ENCODE results near the gene SPAG7. TPM values are rescaled to one million over a fixed set of nuclear protein-coding genes. Genes with fewer than 3 reads are reported as not detected.

Gene SPAG7
- total RNA-seq (2014; rRNA removed; shearing (Covaris generic)): 56.0 and 57.1 TPM in 2 replicates
- polyA plus RNA-seq (2014; cell fraction: nucleus; rRNA removed): 50.5 and 56.5 TPM in 2 replicates

GRCh38 chr17:4967539-4968485 lies at the start of gene SPAG7:
Gene SPAG7 (minus strand): TSS chr17:4967817. CDS start chr17:4967804, 13 bp downstream.
- peak; percentile 94 for DNase-seq (ENCODE audit: extremely low read depth, low read depth)

- no peak for DNase-seq (ENCODE audit: extremely low read depth, low read depth)
Observed at GRCh38 chr17:5014357-5014756, 46.7 kb upstream of the SPAG7 start.

DNA sequence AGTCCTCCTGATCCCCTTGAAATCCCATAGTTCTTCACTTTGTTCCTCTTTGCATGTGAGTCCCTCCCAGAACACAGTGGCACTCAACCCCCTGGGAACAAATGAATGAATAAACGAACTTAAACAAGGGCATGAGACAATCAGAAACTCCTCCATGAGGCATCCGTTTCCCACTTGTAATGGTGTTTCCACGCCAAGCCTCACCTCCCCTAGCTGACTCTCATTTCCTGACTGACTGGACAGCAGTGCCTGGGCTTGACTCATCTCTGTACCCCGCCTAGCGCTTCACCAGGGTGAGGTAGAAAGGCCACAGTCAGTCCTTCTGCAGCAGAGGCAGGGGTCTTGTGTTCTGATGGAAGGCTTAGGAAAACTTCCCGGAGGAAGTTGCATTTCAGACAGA lies 44.3 kb upstream of the SPAG7 start:
- no peak for DNase-seq (ENCODE audit: extremely low read depth, low read depth)

DNA sequence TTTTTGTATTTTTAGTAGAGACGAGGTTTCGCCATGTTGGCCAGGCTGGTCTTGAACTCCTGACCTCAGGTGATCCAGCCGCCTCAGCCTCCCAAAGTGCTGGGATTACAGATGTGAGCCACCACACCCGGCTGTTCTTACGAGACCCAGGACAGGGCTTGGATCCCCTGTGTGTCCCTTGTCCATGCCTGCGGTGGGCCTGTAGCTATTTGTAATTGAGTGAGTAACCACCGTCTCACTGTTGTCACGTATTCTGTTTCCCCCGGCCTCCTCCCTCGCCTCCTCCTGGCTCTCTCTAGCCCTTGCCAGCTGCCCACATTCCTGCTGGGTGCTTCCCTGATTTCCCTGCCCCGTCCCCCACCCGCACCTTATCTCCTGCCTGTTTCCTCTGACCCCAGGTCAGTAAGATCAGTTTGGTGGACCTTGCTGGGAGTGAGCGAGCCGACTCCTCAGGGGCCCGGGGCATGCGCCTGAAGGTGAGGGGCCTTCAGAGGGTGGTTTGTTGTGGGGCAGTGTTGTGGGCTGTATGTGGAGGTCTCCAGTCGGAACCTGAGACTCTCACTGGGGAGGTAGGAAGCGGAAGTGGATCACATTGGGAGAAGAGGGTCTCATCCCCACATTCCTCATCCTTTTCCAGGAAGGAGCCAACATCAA lies 35.7 kb upstream of the SPAG7 start:
- no peak for DNase-seq (ENCODE audit: extremely low read depth, low read depth)

- DNase-seq (ENCODE audit: extremely low read depth, low read depth): no peak
Observed at GRCh38 chr17:5002121-5002788, 34.6 kb upstream of the SPAG7 start.

GRCh38 chr17:5000237-5000639 lies 32.6 kb upstream of the SPAG7 start:
- DNase-seq (ENCODE audit: extremely low read depth, low read depth): no peak

DNA sequence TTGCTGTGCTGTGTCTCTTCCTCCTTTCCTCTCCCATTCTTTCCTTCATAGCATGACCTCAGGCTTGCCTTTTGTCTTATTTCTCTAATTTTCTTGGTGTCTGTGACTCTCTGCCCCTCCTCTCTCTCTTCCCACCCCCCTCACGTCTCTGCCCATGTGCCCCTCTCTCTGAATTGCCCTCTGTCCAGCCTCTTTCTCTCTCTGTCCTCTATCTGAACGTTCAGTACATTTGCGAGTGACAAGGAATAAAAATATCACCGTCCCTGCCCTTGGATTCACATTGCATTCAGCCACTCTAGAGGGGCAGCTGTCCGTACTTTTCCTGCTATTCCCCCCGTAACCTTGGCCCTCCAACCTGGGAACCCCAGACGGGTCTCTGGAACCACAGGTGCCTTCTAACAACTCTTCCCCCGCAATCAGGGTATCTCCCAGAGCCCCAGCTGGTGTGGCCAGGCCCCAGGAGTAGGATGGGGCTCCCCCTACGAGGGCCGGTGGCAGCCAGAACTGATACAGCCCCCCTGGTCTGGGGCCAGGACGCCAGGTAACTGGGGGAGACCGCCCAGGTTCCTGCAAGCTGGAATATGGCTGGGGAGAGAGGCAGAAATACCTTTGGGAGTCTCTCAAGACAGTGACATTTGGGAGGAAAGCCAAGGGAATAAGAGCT lies 31.9 kb upstream of the SPAG7 start:
- DNase-seq (ENCODE audit: extremely low read depth, low read depth): no peak

- no peak for DNase-seq (ENCODE audit: extremely low read depth, low read depth)
Observed at GRCh38 chr17:4998732-4999429, 31.3 kb upstream of the SPAG7 start.

GRCh38 chr17:4998027-4998731 lies 30.6 kb upstream of the SPAG7 start:
- no peak for DNase-seq (ENCODE audit: extremely low read depth, low read depth)

DNA sequence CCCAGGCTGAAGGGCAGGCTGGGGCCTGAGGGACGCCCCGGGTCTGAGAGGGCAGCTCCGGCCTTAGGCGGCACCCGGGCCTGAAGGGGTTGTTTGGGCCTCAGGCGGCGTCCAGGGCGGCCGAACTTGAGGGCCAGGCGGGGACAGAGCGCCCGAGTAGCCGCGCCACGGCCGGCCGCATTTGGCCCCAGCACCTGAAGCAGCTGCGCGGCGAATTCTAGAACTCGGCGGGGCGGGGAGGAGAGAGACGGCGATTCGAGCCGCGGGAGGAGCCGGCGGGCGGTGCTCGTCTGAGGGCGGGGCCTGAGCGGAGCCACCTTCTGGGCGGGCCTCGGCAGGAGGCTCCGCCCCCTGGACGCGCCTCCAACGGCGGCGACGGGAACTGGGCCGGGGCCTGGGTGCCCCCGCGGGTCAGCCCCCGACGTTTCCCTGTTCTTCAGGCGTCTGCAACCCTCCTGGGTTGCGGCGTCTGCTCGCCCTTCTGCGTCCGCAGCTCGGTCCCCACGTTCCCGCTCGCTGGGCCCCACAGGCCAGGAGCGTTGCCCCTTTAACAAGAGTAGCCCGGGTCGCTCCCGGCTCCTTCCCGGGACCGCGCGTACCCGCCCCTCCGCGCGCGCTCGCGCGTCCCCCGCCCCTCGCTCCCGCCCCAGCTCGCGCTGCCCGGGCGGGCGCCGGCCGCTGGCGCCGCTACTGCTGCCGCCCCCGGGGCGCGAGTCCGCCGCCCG lies 29.8 kb upstream of the SPAG7 start, which contains the start of the genes INCA1 and KIF1C:
INCA1 (minus strand) TSS at position 221 of the 725 bp plus-strand sequence. CDS start 3,085 bp downstream, outside the sequence.
KIF1C (plus strand) TSS at position 649 of the 725 bp plus-strand sequence. CDS start 2,297 bp downstream, outside the sequence.
- DNase-seq (ENCODE audit: extremely low read depth, low read depth): peak; percentile 85

GRCh38 chr17:4994081-4994595 lies 26.5 kb upstream of the SPAG7 start:
- no peak for DNase-seq (ENCODE audit: extremely low read depth, low read depth)

GRCh38 chr17:4987767-4988567 lies 20.4 kb upstream of the SPAG7 start:
- no peak for DNase-seq (ENCODE audit: extremely low read depth, low read depth)

DNA sequence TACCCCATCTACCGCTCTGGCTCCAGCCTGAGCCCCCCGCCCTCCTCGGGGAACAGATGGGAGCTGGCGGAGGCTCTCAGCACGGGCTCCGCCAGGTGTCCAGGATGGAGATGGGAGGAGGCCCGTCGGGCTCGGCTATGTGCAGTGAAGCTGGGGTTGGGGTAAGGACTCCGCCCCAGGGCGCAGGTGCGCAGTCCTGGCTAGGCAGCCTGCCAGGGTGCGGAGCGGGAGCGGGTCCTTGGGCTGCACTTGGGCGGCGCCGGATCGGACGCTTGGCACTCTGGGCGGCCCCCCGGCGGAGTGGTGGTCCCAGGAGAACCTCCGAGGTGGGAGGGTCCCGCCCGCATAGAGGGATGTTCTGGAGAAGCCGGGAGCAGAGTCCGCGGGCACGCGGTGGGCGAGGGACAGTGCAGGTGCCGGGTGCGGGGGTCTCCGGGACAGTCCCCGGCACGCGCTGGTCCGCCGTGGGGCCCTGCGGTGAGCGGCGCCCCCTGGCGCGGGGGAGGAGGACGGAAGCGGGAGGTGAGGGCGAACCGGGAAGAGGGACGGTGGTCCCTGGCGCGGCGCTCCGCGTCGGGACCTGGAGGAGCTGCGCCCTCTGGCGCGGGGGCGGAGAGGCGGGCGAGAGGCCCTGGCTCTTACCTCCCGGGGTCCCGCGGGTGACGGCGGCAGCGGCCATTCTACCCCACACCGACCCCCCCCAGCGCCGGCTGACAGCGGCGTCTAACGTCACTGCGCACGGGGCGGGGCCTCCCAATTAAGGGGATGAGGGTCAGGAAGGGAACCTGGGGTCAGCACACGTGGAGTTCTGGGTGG lies 19.5 kb upstream of the SPAG7 start, which contains the start of gene CAMTA2:
CAMTA2 (minus strand) TSS at position 725 of the 816 bp plus-strand sequence. CDS start 1,453 bp downstream, outside the sequence.
- DNase-seq (ENCODE audit: extremely low read depth, low read depth): peak; percentile 45

GRCh38 chr17:4986403-4986802 lies 18.8 kb upstream of the SPAG7 start:
- DNase-seq (ENCODE audit: extremely low read depth, low read depth): no peak

GRCh38 chr17:4982305-4982704 lies 14.7 kb upstream of the SPAG7 start:
- no peak for DNase-seq (ENCODE audit: extremely low read depth, low read depth)

- DNase-seq (ENCODE audit: extremely low read depth, low read depth): peak; percentile 54
Observed at GRCh38 chr17:4980644-4981216, 13.1 kb upstream of the SPAG7 start.

All from NCI-H460 (cell line).